Measurements from ENCODE around the gene TSC1. TPM values are rescaled to one million over a fixed set of nuclear protein-coding genes. Genes with fewer than 3 reads are reported as not detected.
"Not testable (repeated sequence)": the region's sequence is repeated elsewhere in the genome, so short reads cannot be mapped to it uniquely, and the experiment has no call there.

The TSC1 gene
- total RNA-seq, 2 experiments from 2014 or later, result 26.1 to 26.6 TPM

GRCh38 chr9:132973713-132974112 is 29.3 kb upstream of the TSC1 start:
- DNase-seq, result peak; percentile 27
- no peak for ATAC-seq
- peaks cover 10% of the 10 kb centered on the region for H3K4me1 Mint-ChIP-seq (ENCODE audit: low read depth)

GRCh38 chr9:132973166-132973565 is 28.8 kb upstream of the TSC1 start:
- POLR2A ChIA-PET, result no interaction called here
- CTCF ChIA-PET, result interaction anchor here (1.1 to 2.4 kb wide), 5 partner anchors 28 to 552 kb away, joined by 3 to 12 read pairs (median 4); no protein-coding TSS in a partner anchor
- H3K27ac Mint-ChIP-seq, result no peak overlapping the region
- peaks cover 7% of the 10 kb centered on the region for H3K4me1 Mint-ChIP-seq (ENCODE audit: low read depth)
- no peaks in the 10 kb centered on the region for H3K9me3 Mint-ChIP-seq (ENCODE audit: insufficient read depth)
- peaks cover 13% of the 10 kb centered on the region for H3K27me3 Mint-ChIP-seq (ENCODE audit: low read depth)
- ATAC-seq, result no peak
- DNase-seq, result no peak
- no peaks in the 10 kb centered on the region for H3K36me3 Mint-ChIP-seq (ENCODE audit: low read depth)
- no peak overlapping the region for H3K4me3 Mint-ChIP-seq

More at GRCh38 chr9:132973713-132974112, 29.3 kb upstream of the TSC1 start:
- Mint-ChIP-seq H3K27me3 (ENCODE audit: low read depth) (peaks cover 17% of the 10 kb centered on the region), H3K36me3 (ENCODE audit: low read depth) (no peaks in the 10 kb centered on the region), H3K9me3 (ENCODE audit: insufficient read depth) (no peaks in the 10 kb centered on the region), H3K27ac (no peak overlapping the region), H3K4me3 (no peak overlapping the region)
- POLR2A ChIA-PET, result no interaction called here
- CTCF ChIA-PET, result interaction anchor here (1.2 to 2.4 kb wide), 5 partner anchors 29 to 125 kb away, joined by 3 to 12 read pairs (median 4); no protein-coding TSS in a partner anchor

- ATAC-seq (no peak), DNase-seq (no peak)
- Mint-ChIP-seq H3K4me1 (ENCODE audit: low read depth) (peaks cover 7% of the 10 kb centered on the region), H3K27me3 (ENCODE audit: low read depth) (peaks cover 7% of the 10 kb centered on the region), H3K36me3 (ENCODE audit: low read depth) (no peaks in the 10 kb centered on the region), H3K27ac (no peak overlapping the region), H3K4me3 (no peak overlapping the region), H3K9me3 (ENCODE audit: insufficient read depth) (no peaks in the 10 kb centered on the region)
- POLR2A ChIA-PET, result no interaction called here
- CTCF ChIA-PET, result no interaction called here
Measured at GRCh38 chr9:132970324-132971062, 26.1 kb upstream of the TSC1 start.

- ATAC-seq, result no peak
- CTCF ChIA-PET, result interaction anchor here (1.0 kb wide), 1 partner anchor 53 kb away, joined by 4 read pairs; no protein-coding TSS in a partner anchor
- no peak for DNase-seq
- Mint-ChIP-seq H3K27ac (no peak overlapping the region), H3K4me1 (ENCODE audit: low read depth) (peaks cover 7% of the 10 kb centered on the region), H3K36me3 (ENCODE audit: low read depth) (no peaks in the 10 kb centered on the region), H3K4me3 (no peak overlapping the region), H3K27me3 (ENCODE audit: low read depth) (peaks cover 3% of the 10 kb centered on the region), H3K9me3 (ENCODE audit: insufficient read depth) (no peaks in the 10 kb centered on the region)
- POLR2A ChIA-PET, result no interaction called here
Measured at GRCh38 chr9:132969783-132970182, 25.4 kb upstream of the TSC1 start.

GRCh38 chr9:132967908-132968307 is 23.5 kb upstream of the TSC1 start:
- POLR2A ChIA-PET; H3K4me3 Mint-ChIP-seq; H3K27me3 Mint-ChIP-seq (ENCODE audit: low read depth); H3K27ac Mint-ChIP-seq; H3K9me3 Mint-ChIP-seq (ENCODE audit: insufficient read depth); CTCF ChIA-PET; H3K4me1 Mint-ChIP-seq (ENCODE audit: low read depth); ATAC-seq; DNase-seq; H3K36me3 Mint-ChIP-seq (ENCODE audit: low read depth): not testable (repeated sequence)

GRCh38 chr9:132965478-132965877 is 21.1 kb upstream of the TSC1 start:
- Mint-ChIP-seq H3K9me3 (ENCODE audit: insufficient read depth) (no peaks in the 10 kb centered on the region), H3K27me3 (ENCODE audit: low read depth) (no peaks in the 10 kb centered on the region), H3K27ac (no peak overlapping the region), H3K36me3 (ENCODE audit: low read depth) (no peaks in the 10 kb centered on the region), H3K4me1 (ENCODE audit: low read depth) (peaks cover 2% of the 10 kb centered on the region), H3K4me3 (no peak overlapping the region)
- ATAC-seq (no peak), DNase-seq (no peak)
- CTCF ChIA-PET, result no interaction called here
- POLR2A ChIA-PET, result no interaction called here

- no peaks in the 10 kb centered on the region for H3K27me3 Mint-ChIP-seq (ENCODE audit: low read depth)
- DNase-seq, result no peak
- no peaks in the 10 kb centered on the region for H3K36me3 Mint-ChIP-seq (ENCODE audit: low read depth)
- ChIA-PET POLR2A (no interaction called here), CTCF (no interaction called here)
- H3K27ac Mint-ChIP-seq, result no peak overlapping the region
- H3K4me3 Mint-ChIP-seq, result no peak overlapping the region
- no peaks in the 10 kb centered on the region for H3K4me1 Mint-ChIP-seq (ENCODE audit: low read depth)
- H3K9me3 Mint-ChIP-seq (ENCODE audit: insufficient read depth), result no peaks in the 10 kb centered on the region
- no peak for ATAC-seq
Measured at GRCh38 chr9:132961002-132961401, 16.6 kb upstream of the TSC1 start.

- ATAC-seq (no peak), DNase-seq (no peak)
- no peak overlapping the region for H3K4me3 Mint-ChIP-seq
- H3K27ac Mint-ChIP-seq, result no peak overlapping the region
- H3K4me1 Mint-ChIP-seq (ENCODE audit: low read depth), result no peaks in the 10 kb centered on the region
- H3K27me3 Mint-ChIP-seq (ENCODE audit: low read depth), result peaks cover 2% of the 10 kb centered on the region
- no peaks in the 10 kb centered on the region for H3K9me3 Mint-ChIP-seq (ENCODE audit: insufficient read depth)
- CTCF ChIA-PET, result interaction anchor here (0.7 kb wide), 1 partner anchor 20 kb away, joined by 3 read pairs; no protein-coding TSS in a partner anchor
- H3K36me3 Mint-ChIP-seq (ENCODE audit: low read depth), result no peaks in the 10 kb centered on the region
- POLR2A ChIA-PET, result no interaction called here
Measured at GRCh38 chr9:132957805-132958204, 13.4 kb upstream of the TSC1 start.

- POLR2A ChIA-PET, result no interaction called here
Measured at GRCh38 chr9:132955768-132956167, 11.4 kb upstream of the TSC1 start.

GRCh38 chr9:132955123-132955522 is 10.7 kb upstream of the TSC1 start:
- Mint-ChIP-seq H3K36me3 (ENCODE audit: low read depth) (no peaks in the 10 kb centered on the region), H3K27ac (no peak overlapping the region), H3K4me3 (no peak overlapping the region), H3K4me1 (ENCODE audit: low read depth) (no peaks in the 10 kb centered on the region), H3K27me3 (ENCODE audit: low read depth) (peaks cover 2% of the 10 kb centered on the region), H3K9me3 (ENCODE audit: insufficient read depth) (no peaks in the 10 kb centered on the region)
- DNase-seq, result no peak
- ChIA-PET CTCF (interaction anchor here (1.6 kb wide), 1 partner anchor 54 kb away, joined by 4 read pairs; no protein-coding TSS in a partner anchor), POLR2A (no interaction called here)
- no peak for ATAC-seq

More at GRCh38 chr9:132955768-132956167, 11.4 kb upstream of the TSC1 start:
- H3K4me1 Mint-ChIP-seq (ENCODE audit: low read depth), result no peaks in the 10 kb centered on the region
- H3K27ac Mint-ChIP-seq, result no peak overlapping the region
- H3K36me3 Mint-ChIP-seq (ENCODE audit: low read depth), result no peaks in the 10 kb centered on the region
- DNase-seq, result no peak
- ATAC-seq, result no peak
- H3K9me3 Mint-ChIP-seq (ENCODE audit: insufficient read depth), result no peaks in the 10 kb centered on the region
- peaks cover 2% of the 10 kb centered on the region for H3K27me3 Mint-ChIP-seq (ENCODE audit: low read depth)
- CTCF ChIA-PET, result interaction anchor here (1.6 kb wide), 1 partner anchor 54 kb away, joined by 4 read pairs; no protein-coding TSS in a partner anchor
- H3K4me3 Mint-ChIP-seq, result no peak overlapping the region

- no peak overlapping the region for H3K27ac Mint-ChIP-seq
- ChIA-PET CTCF (no interaction called here), POLR2A (no interaction called here)
- DNase-seq, result no peak
- H3K4me1 Mint-ChIP-seq (ENCODE audit: low read depth), result peaks cover 8% of the 10 kb centered on the region
- H3K4me3 Mint-ChIP-seq, result no peak overlapping the region
- no peak for ATAC-seq
- peaks cover 2% of the 10 kb centered on the region for H3K27me3 Mint-ChIP-seq (ENCODE audit: low read depth)
- H3K36me3 Mint-ChIP-seq (ENCODE audit: low read depth), result no peaks in the 10 kb centered on the region
- no peaks in the 10 kb centered on the region for H3K9me3 Mint-ChIP-seq (ENCODE audit: insufficient read depth)
Measured at GRCh38 chr9:132949709-132950108, 5.3 kb upstream of the TSC1 start.

- ChIA-PET CTCF (interaction anchor here (1.6 kb wide), 1 partner anchor 10 kb away, joined by 3 read pairs; no protein-coding TSS in a partner anchor), POLR2A (no interaction called here)
- DNase-seq (no peak), ATAC-seq (no peak)
- Mint-ChIP-seq H3K27ac (no peak overlapping the region), H3K9me3 (ENCODE audit: insufficient read depth) (no peaks in the 10 kb centered on the region), H3K36me3 (ENCODE audit: low read depth) (peaks cover 2% of the 10 kb centered on the region), H3K4me3 (no peak overlapping the region), H3K27me3 (ENCODE audit: low read depth) (peaks cover 2% of the 10 kb centered on the region), H3K4me1 (ENCODE audit: low read depth) (peaks cover 11% of the 10 kb centered on the region)
Measured at GRCh38 chr9:132948482-132949050, 4.2 kb upstream of the TSC1 start.

All from activated CD8-positive, alpha-beta T cell treated with anti-CD3 and anti-CD28 coated beads, Interleukin-2, amount 10 ng/mL, durations not matched to agents 7 days and 5 days (primary cell).